Fibroblast of the aortic adventitia (primary cell): Measurements from ENCODE around the gene CHCHD10. TPM values are rescaled to one million over a fixed set of nuclear protein-coding genes. Genes with fewer than 3 reads are reported as not detected.
A peak's percentile ranks its signal among the peaks of the same experiment; 100 is the strongest.

Experiments used
- DNase-seq: peaks from one replicate; pipeline ENCODE4 v3.0.0-alpha.2; 2010; ENCODE audit warnings: low read depth
- H3K4me3 ChIP-seq: 2 replicates; pipeline ENCODE4 v1.5.1; 2011; ENCODE audit warnings: low read depth, mild to moderate bottlenecking, control low read depth, low read length, moderate library complexity
- CTCF ChIP-seq: IDR thresholded peaks from 2 replicates; pipeline ENCODE4 v1.5.1; 2011; ENCODE audit warnings: mild to moderate bottlenecking, low read length, control low read depth, inconsistent platforms; ENCODE audit not compliant: insufficient read depth
- total RNA-seq: library from RNA; depleted of rRNA; stranded (reverse); fragments of >200 nt; gene quantifications from 2 replicates; pipeline ENCODE4 v1.2.3, GENCODE V29; 2012; ENCODE audit warnings: low replicate concordance

Gene CHCHD10
- total RNA-seq, 1 donor = 2.6 TPM

- TF ChIP-seq CTCF = no peak
- no peak overlapping the region for H3K4me3 ChIP-seq
- DNase-seq = no peak
Observed at GRCh38 chr22:23793326-23793725, 25.6 kb upstream of the CHCHD10 start.

- DNase-seq = no peak
- H3K4me3 ChIP-seq = no peak overlapping the region
- no peak for TF ChIP-seq CTCF
Observed at GRCh38 chr22:23791738-23792645, 24.2 kb upstream of the CHCHD10 start.

GRCh38 chr22:23790819-23791737 lies 23.3 kb upstream of the CHCHD10 start:
- no peak overlapping the region for H3K4me3 ChIP-seq
- no peak for TF ChIP-seq CTCF
- peak; percentile 89 for DNase-seq

- no peak for DNase-seq
- no peak for TF ChIP-seq CTCF
- H3K4me3 ChIP-seq = no peak overlapping the region
Observed at GRCh38 chr22:23789638-23790037, 21.9 kb upstream of the CHCHD10 start.

GRCh38 chr22:23789121-23789520 lies 21.3 kb upstream of the CHCHD10 start:
- TF ChIP-seq CTCF = no peak
- no peak for DNase-seq
- H3K4me3 ChIP-seq = no peak overlapping the region

GRCh38 chr22:23787910-23788309 lies 20.1 kb upstream of the CHCHD10 start:
- peak overlapping the region; percentile 93 for H3K4me3 ChIP-seq
- no peak for TF ChIP-seq CTCF
- no peak for DNase-seq
